WTC11 (cell line): ENCODE measurements around the gene DYSF. TPM values are rescaled to one million over a fixed set of nuclear protein-coding genes. Genes with fewer than 3 reads are reported as not detected.

Experiments used
- ATAC-seq: fragments of 200-7000 bp; cut with Tn5 transposase; 2 replicates; pipeline ENCODE4 v1.10.0; 2021; ENCODE audit warnings: mild to moderate bottlenecking, moderate library complexity
- CTCF ChIA-PET: fragments of 300-600 bp; sonication (Branson Sonifier 250); formaldehyde crosslinking; loops from one replicate; lab custom pipeline; 2021; ENCODE audit warnings: antibody characterized with exemption; lab: Charles Lee
- POLR2A ChIA-PET: fragments of 350-600 bp; sonication (Branson Sonifier 250); formaldehyde crosslinking; loops from one replicate; lab custom pipeline; 2021; ENCODE audit warnings: antibody characterized with exemption; lab: Charles Lee
- DNase-seq: peaks from one replicate; pipeline ENCODE4 v3.0.0; 2021; ENCODE audit warnings: low spot score
- H3K27ac Mint-ChIP-seq: 2 replicates; pipeline ENCODE4 v1.8.0; 2021; ENCODE audit warnings: mixed read lengths
- H3K27me3 Mint-ChIP-seq: 2 replicates; pipeline ENCODE4 v1.8.0; 2021; ENCODE audit warnings: low read depth, mild to moderate bottlenecking, moderate library complexity, mixed read lengths
- H3K36me3 Mint-ChIP-seq: 2 replicates; pipeline ENCODE4 v1.8.0; 2021; ENCODE audit warnings: mixed read lengths
- H3K4me1 Mint-ChIP-seq: 2 replicates; pipeline ENCODE4 v1.8.0; 2022; ENCODE audit warnings: mixed read lengths
- H3K4me3 Mint-ChIP-seq: 2 replicates; pipeline ENCODE4 v1.8.0; 2021; ENCODE audit warnings: mild to moderate bottlenecking, moderate library complexity, mixed read lengths
- H3K9me3 Mint-ChIP-seq: 2 replicates; pipeline ENCODE4 v1.8.0; 2021; ENCODE audit warnings: mixed read lengths
- CREB1 ChIP-seq: sonication (generic); formaldehyde crosslinking; IDR thresholded peaks from 2 replicates; pipeline ENCODE4 v1.8.0; 2023; ENCODE audit warnings: mild to moderate bottlenecking, missing genetic modification reagents
- FOXK1 ChIP-seq: sonication (generic); formaldehyde crosslinking; IDR thresholded peaks from 2 replicates; pipeline ENCODE4 v1.8.0; 2022; ENCODE audit warnings: mild to moderate bottlenecking, moderate library complexity, missing genetic modification reagents
- GABPB1 ChIP-seq: sonication (generic); formaldehyde crosslinking; IDR thresholded peaks from 2 replicates; pipeline ENCODE4 v1.8.1; 2023; ENCODE audit warnings: mild to moderate bottlenecking, missing genetic modification reagents
- GTF2I ChIP-seq: fragments of 250-450 bp; sonication (Bioruptor Pico); conservative IDR thresholded peaks from 2 replicates; pipeline ENCODE4 v1.4.0; 2021; ENCODE audit warnings: mild to moderate bottlenecking
- MXD4 ChIP-seq: fragments of 250-450 bp; sonication (Bioruptor Pico); IDR thresholded peaks from 2 replicates; pipeline ENCODE4 v1.8.0; 2021; ENCODE audit warnings: mild to moderate bottlenecking, moderate library complexity, borderline replicate concordance
- MYBL2 ChIP-seq: sonication (generic); formaldehyde crosslinking; IDR thresholded peaks from 2 replicates; pipeline ENCODE4 v1.8.1; 2023; ENCODE audit warnings: mild to moderate bottlenecking, moderate library complexity, missing genetic modification reagents
- NFATC4 ChIP-seq: fragments of 250-450 bp; sonication (Bioruptor Pico); IDR thresholded peaks from 2 replicates; pipeline ENCODE4 v1.9.0; 2021; ENCODE audit warnings: mild to moderate bottlenecking
- SMAD4 ChIP-seq: sonication (generic); formaldehyde crosslinking; IDR thresholded peaks from 2 replicates; pipeline ENCODE4 v1.8.0; 2022; ENCODE audit warnings: mild to moderate bottlenecking, missing genetic modification reagents
- SOX15 ChIP-seq: fragments of 250-450 bp; sonication (Bioruptor Pico); IDR thresholded peaks from 2 replicates; pipeline ENCODE4 v1.9.0; 2021; ENCODE audit warnings: mild to moderate bottlenecking
- TCF7 ChIP-seq: sonication (generic); formaldehyde crosslinking; IDR thresholded peaks from 2 replicates; pipeline ENCODE4 v1.8.0; 2022; ENCODE audit warnings: mild to moderate bottlenecking, low read depth, missing genetic modification reagents, moderate library complexity
- TEAD1 ChIP-seq: sonication (generic); formaldehyde crosslinking; IDR thresholded peaks from 2 replicates; pipeline ENCODE4 v1.8.0; 2022; ENCODE audit warnings: mild to moderate bottlenecking, missing genetic modification reagents
- ZNF121 ChIP-seq: sonication (generic); formaldehyde crosslinking; IDR thresholded peaks from 2 replicates; pipeline ENCODE4 v1.8.0; 2023; ENCODE audit warnings: missing genetic modification reagents
- ZNF138 ChIP-seq: sonication (generic); formaldehyde crosslinking; conservative IDR thresholded peaks from 2 replicates; pipeline ENCODE4 v1.8.1; 2022; ENCODE audit warnings: mild to moderate bottlenecking, moderate library complexity, missing genetic modification reagents
- ZNF317 ChIP-seq: sonication (generic); formaldehyde crosslinking; IDR thresholded peaks from 2 replicates; pipeline ENCODE4 v1.8.1; 2023; ENCODE audit warnings: low read depth, mild to moderate bottlenecking, moderate library complexity, missing genetic modification reagents, borderline replicate concordance
- total RNA-seq: library from RNA; stranded (reverse); gene quantifications from 3 replicates; pipeline ENCODE4 v1.2.3, GENCODE V29; 2021
- TF ChIP-seq, protein P1 (sequence below): sonication (generic); formaldehyde crosslinking; IDR thresholded peaks from 2 replicates; pipeline ENCODE4 v1.8.1; 2022; ENCODE audit warnings: low read depth, missing genetic modification reagents, borderline replicate concordance
- TF ChIP-seq, protein P2 (sequence below): fragments of 200-600 bp; IDR thresholded peaks from 2 replicates; pipeline ENCODE4 v1.8.0; 2022; ENCODE audit warnings: antibody characterized with exemption
- TF ChIP-seq, protein P3 (sequence below): sonication (generic); formaldehyde crosslinking; IDR thresholded peaks from 2 replicates; pipeline ENCODE4 v1.8.0; 2023; ENCODE audit warnings: missing genetic modification reagents
- TF ChIP-seq, protein P4 (sequence below): sonication (generic); formaldehyde crosslinking; IDR thresholded peaks from 2 replicates; pipeline ENCODE4 v1.8.1; 2023; ENCODE audit warnings: mild to moderate bottlenecking, missing genetic modification reagents, moderate library complexity
- TF ChIP-seq, protein P5 (sequence below): fragments of 250-450 bp; sonication (Bioruptor Pico); IDR thresholded peaks from 2 replicates; pipeline ENCODE4 v1.9.0; 2021; ENCODE audit warnings: mild to moderate bottlenecking
- TF ChIP-seq, protein P6 (sequence below): fragments of 250-450 bp; sonication (Bioruptor Pico); IDR thresholded peaks from 2 replicates; pipeline ENCODE4 v1.9.0; 2021; ENCODE audit warnings: mild to moderate bottlenecking
- TF ChIP-seq, protein P7 (sequence below): sonication (generic); formaldehyde crosslinking; IDR thresholded peaks from 2 replicates; pipeline ENCODE4 v1.8.1; 2022; ENCODE audit warnings: missing genetic modification reagents, borderline replicate concordance

DYSF gene
- total RNA-seq, 1 experiment from 2014 or later = 14.8 TPM

DNA sequence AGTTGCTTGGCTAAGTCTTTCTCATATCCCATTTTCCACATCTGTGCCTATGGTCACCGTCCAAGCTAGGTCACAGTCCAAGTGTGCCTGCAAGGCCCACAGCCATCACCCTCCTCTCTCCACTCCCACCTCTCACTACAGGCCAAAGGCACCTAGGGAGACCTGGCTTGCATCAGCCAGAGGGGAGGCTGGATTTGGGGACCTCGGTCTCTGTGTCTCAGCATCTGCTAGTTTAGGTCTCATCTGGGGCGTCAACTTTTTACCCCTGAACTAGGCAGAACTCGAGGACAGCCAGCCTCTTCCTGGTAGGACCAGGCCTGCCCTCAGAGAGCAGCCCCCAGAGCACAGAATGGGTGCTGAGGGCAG lies 217.1 kb downstream of the DYSF start (continued):
- no peak for TF ChIP-seq FOXK1 (CRISPR knock-in tag)

DNA sequence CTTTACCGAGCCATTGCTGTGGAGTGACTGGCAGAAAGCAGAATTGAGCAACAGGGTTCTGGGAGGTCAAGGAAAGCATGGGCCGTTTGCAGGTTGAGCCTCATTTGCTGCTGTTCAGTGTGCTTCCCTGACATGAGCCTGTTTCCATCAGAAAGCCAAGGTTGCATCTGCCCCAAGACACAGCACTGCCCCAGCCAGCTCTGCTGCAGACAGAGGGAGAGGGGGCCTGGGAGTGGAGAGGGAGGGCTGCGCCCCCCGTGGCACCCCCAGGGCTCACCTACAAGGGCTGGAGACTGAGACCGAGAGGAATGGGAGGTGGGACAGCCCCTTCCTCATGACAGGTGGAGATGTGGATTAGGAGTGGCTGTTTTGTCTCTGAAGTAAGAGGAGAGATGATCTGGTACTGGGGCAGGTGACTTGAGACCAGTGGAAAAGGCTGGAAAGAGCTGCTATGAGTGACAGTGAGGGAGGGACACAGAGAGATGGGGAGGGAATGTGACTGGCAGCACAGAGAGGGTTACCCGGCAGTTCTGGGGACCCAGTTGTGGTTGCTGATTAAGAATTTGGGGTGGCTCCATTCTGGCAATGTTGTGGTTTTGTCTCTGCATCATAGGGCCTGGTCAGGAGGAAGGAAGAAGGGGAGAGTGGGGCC lies 218.0 kb downstream of the DYSF start:
- POLR2A ChIA-PET = no interaction called here
- no peaks in the 10 kb centered on the region for H3K9me3 Mint-ChIP-seq
- H3K4me3 Mint-ChIP-seq = no peak overlapping the region
- DNase-seq (no peak), ATAC-seq (no peak)
- H3K4me1 Mint-ChIP-seq = no peaks in the 10 kb centered on the region
- H3K27ac Mint-ChIP-seq = peak overlapping the region; percentile 71
- peaks cover 8% of the 10 kb centered on the region; the same call in 1 of the 2 replicates for H3K36me3 Mint-ChIP-seq
- TF ChIP-seq ZNF121 (no peak), ZNF138 (CRISPR knock-in tag) (no peak), CREB1 (CRISPR knock-in tag) (no peak), NFATC4 (CRISPR knock-in tag) (no peak), TEAD1 (no peak), GABPB1 (no peak), SOX15 (CRISPR knock-in tag) (no peak), TCF7 (CRISPR knock-in tag) (no peak)
- TF ChIP-seq, protein P1, sequence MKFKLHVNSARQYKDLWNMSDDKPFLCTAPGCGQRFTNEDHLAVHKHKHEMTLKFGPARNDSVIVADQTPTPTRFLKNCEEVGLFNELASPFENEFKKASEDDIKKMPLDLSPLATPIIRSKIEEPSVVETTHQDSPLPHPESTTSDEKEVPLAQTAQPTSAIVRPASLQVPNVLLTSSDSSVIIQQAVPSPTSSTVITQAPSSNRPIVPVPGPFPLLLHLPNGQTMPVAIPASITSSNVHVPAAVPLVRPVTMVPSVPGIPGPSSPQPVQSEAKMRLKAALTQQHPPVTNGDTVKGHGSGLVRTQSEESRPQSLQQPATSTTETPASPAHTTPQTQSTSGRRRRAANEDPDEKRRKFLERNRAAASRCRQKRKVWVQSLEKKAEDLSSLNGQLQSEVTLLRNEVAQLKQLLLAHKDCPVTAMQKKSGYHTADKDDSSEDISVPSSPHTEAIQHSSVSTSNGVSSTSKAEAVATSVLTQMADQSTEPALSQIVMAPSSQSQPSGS (CRISPR knock-in tag) = no peak
- TF ChIP-seq, protein P2, sequence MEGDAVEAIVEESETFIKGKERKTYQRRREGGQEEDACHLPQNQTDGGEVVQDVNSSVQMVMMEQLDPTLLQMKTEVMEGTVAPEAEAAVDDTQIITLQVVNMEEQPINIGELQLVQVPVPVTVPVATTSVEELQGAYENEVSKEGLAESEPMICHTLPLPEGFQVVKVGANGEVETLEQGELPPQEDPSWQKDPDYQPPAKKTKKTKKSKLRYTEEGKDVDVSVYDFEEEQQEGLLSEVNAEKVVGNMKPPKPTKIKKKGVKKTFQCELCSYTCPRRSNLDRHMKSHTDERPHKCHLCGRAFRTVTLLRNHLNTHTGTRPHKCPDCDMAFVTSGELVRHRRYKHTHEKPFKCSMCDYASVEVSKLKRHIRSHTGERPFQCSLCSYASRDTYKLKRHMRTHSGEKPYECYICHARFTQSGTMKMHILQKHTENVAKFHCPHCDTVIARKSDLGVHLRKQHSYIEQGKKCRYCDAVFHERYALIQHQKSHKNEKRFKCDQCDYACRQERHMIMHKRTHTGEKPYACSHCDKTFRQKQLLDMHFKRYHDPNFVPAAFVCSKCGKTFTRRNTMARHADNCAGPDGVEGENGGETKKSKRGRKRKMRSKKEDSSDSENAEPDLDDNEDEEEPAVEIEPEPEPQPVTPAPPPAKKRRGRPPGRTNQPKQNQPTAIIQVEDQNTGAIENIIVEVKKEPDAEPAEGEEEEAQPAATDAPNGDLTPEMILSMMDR = no peak
- TF ChIP-seq, protein P3, sequence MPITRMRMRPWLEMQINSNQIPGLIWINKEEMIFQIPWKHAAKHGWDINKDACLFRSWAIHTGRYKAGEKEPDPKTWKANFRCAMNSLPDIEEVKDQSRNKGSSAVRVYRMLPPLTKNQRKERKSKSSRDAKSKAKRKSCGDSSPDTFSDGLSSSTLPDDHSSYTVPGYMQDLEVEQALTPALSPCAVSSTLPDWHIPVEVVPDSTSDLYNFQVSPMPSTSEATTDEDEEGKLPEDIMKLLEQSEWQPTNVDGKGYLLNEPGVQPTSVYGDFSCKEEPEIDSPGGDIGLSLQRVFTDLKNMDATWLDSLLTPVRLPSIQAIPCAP (CRISPR knock-in tag) = no peak
- TF ChIP-seq, protein P4, sequence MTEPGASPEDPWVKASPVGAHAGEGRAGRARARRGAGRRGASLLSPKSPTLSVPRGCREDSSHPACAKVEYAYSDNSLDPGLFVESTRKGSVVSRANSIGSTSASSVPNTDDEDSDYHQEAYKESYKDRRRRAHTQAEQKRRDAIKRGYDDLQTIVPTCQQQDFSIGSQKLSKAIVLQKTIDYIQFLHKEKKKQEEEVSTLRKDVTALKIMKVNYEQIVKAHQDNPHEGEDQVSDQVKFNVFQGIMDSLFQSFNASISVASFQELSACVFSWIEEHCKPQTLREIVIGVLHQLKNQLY (CRISPR knock-in tag) = no peak
- H3K27me3 Mint-ChIP-seq = no peaks in the 10 kb centered on the region
- CTCF ChIA-PET = interaction anchor here (2.3 kb wide), 1 partner anchor 127 kb away, joined by 16 read pairs; no protein-coding TSS in a partner anchor

DNA sequence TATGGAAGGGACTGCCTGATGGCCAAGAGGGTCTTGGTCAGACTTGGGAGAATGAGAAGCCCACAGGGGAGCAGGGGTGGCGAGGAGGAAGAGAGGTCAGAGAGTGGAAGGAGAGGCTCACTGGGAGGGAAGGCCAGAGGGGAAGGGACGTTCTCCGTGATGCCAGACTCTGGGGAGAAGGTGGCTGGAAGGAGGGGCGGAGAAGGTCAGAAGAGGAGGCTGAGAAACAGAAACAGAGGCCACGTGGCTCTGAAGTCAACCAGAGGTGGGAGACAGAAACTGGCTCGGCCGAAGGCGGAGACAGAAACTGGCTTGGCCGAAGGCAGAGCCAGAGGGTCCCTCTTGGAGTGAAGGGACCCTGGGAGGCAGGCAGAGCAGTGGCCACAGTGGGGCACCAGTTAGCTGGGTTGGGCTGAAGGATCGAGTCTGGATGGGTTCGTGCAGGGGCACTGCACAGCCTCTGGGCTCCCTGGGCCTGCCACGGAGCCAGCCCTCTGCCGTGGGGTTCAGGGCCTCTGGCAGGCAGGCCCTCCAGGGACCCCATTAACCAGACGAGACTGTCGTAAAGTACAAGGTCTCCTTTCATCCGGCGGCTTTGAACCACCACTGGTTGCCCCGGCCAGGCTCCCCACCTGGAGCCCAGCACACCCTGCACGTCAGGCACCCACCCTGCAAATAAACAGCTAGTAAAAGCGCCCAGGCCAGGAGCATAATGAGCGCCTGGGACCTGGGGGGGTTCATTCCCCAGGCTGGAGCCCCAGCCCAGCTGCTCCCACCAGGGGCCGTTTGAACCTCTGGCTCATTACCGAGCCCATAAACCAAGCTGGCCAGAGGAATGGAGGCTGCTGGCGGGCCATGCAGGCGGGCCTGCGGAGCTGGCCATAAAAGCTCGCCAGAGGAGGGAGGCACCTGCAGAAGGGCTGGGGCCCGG lies 218.8 kb downstream of the DYSF start:
- peaks cover 8% of the 10 kb centered on the region; the same call in 1 of the 2 replicates for H3K36me3 Mint-ChIP-seq
- ChIA-PET CTCF (interaction anchor here (1.1 to 2.3 kb wide), 7 partner anchors 115 to 443 kb away, joined by 3 to 16 read pairs (median 4); no protein-coding TSS in a partner anchor), POLR2A (no interaction called here)
- peak overlapping the region; percentile 71 for H3K27ac Mint-ChIP-seq
- H3K27me3 Mint-ChIP-seq = no peaks in the 10 kb centered on the region
- H3K4me1 Mint-ChIP-seq = no peaks in the 10 kb centered on the region
- ATAC-seq = peak; percentile 93
- H3K9me3 Mint-ChIP-seq = no peaks in the 10 kb centered on the region
- no peak overlapping the region for H3K4me3 Mint-ChIP-seq
- DNase-seq = peak; percentile 62
- TF ChIP-seq, protein P5, sequence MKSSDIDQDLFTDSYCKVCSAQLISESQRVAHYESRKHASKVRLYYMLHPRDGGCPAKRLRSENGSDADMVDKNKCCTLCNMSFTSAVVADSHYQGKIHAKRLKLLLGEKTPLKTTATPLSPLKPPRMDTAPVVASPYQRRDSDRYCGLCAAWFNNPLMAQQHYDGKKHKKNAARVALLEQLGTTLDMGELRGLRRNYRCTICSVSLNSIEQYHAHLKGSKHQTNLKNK (CRISPR knock-in tag) = no peak
- TF ChIP-seq SMAD4 (no peak), TEAD1 (no peak), FOXK1 (CRISPR knock-in tag) (no peak), MXD4 (no peak), MYBL2 (no peak), GTF2I (CRISPR knock-in tag) (no peak), GABPB1 (no peak), ZNF138 (CRISPR knock-in tag) (no peak), ZNF317 (CRISPR knock-in tag) (no peak)
- TF ChIP-seq, protein P6, sequence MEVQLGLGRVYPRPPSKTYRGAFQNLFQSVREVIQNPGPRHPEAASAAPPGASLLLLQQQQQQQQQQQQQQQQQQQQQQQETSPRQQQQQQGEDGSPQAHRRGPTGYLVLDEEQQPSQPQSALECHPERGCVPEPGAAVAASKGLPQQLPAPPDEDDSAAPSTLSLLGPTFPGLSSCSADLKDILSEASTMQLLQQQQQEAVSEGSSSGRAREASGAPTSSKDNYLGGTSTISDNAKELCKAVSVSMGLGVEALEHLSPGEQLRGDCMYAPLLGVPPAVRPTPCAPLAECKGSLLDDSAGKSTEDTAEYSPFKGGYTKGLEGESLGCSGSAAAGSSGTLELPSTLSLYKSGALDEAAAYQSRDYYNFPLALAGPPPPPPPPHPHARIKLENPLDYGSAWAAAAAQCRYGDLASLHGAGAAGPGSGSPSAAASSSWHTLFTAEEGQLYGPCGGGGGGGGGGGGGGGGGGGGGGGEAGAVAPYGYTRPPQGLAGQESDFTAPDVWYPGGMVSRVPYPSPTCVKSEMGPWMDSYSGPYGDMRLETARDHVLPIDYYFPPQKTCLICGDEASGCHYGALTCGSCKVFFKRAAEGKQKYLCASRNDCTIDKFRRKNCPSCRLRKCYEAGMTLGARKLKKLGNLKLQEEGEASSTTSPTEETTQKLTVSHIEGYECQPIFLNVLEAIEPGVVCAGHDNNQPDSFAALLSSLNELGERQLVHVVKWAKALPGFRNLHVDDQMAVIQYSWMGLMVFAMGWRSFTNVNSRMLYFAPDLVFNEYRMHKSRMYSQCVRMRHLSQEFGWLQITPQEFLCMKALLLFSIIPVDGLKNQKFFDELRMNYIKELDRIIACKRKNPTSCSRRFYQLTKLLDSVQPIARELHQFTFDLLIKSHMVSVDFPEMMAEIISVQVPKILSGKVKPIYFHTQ (CRISPR knock-in tag) = no peak
- TF ChIP-seq, protein P7, sequence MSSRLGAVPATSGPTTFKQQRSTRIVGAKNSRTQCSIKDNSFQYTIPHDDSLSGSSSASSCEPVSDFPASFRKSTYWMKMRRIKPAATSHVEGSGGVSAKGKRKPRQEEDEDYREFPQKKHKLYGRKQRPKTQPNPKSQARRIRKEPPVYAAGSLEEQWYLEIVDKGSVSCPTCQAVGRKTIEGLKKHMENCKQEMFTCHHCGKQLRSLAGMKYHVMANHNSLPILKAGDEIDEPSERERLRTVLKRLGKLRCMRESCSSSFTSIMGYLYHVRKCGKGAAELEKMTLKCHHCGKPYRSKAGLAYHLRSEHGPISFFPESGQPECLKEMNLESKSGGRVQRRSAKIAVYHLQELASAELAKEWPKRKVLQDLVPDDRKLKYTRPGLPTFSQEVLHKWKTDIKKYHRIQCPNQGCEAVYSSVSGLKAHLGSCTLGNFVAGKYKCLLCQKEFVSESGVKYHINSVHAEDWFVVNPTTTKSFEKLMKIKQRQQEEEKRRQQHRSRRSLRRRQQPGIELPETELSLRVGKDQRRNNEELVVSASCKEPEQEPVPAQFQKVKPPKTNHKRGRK (CRISPR knock-in tag) = no peak
